GM23338 (cell line): ENCODE results near the gene DGKB. TPM values are rescaled to one million over a fixed set of nuclear protein-coding genes. Genes with fewer than 3 reads are reported as not detected.

Experiments used
- ATAC-seq: fragments of 200-7000 bp; cut with Tn5 transposase; 3 replicates; pipeline ENCODE4 v1.9.1; 2020
- DNase-seq: peaks from one replicate; pipeline ENCODE4 v3.0.0-alpha.2; 2015; ENCODE audit warnings: low spot score
- H2AFZ ChIP-seq: fragments of 200-600 bp; sonication (generic); 2 replicates; pipeline ENCODE4 v1.8.0; 2016; ENCODE audit warnings: antibody characterized with exemption, mild to moderate bottlenecking, moderate library complexity
- H3F3A ChIP-seq: fragments of 200-600 bp; sonication (generic); replicated peaks from 2 replicates; pipeline ENCODE4 v1.8.0; 2017; ENCODE audit warnings: antibody characterized with exemption, mixed run types, low read depth
- H3K27ac ChIP-seq: fragments of 200-600 bp; sonication (generic); 2 replicates; pipeline ENCODE4 v1.6.1; 2016; ENCODE audit warnings: low read depth
- H3K27me3 ChIP-seq: fragments of 200-600 bp; sonication (generic); 2 replicates; pipeline ENCODE4 v1.8.0; 2016; ENCODE audit warnings: mild to moderate bottlenecking, mixed run types, moderate library complexity; ENCODE audit not compliant: insufficient read depth
- H3K36me3 ChIP-seq: fragments of 200-600 bp; sonication (generic); 2 replicates; pipeline ENCODE4 v1.8.0; 2016; ENCODE audit warnings: mild to moderate bottlenecking; ENCODE audit not compliant: insufficient read depth
- H3K4me1 ChIP-seq: fragments of 200-600 bp; sonication (generic); 2 replicates; pipeline ENCODE4 v1.8.0; 2016; ENCODE audit warnings: mild to moderate bottlenecking, moderate library complexity; ENCODE audit not compliant: insufficient read depth
- H3K4me2 ChIP-seq: fragments of 200-600 bp; sonication (generic); 2 replicates; pipeline ENCODE4 v1.7.1; 2017; ENCODE audit warnings: mixed run types
- H3K4me3 ChIP-seq: fragments of 200-600 bp; sonication (generic); 2 replicates; pipeline ENCODE4 v1.6.1; 2016; ENCODE audit warnings: mixed run types
- H3K79me2 ChIP-seq: fragments of 200-600 bp; sonication (generic); replicated peaks from 2 replicates; pipeline ENCODE4 v1.8.0; 2017; ENCODE audit warnings: mild to moderate bottlenecking; ENCODE audit not compliant: insufficient read depth
- H3K9me2 ChIP-seq: fragments of 200-600 bp; sonication (generic); 2 replicates; pipeline ENCODE4 v1.8.0; 2017; ENCODE audit not compliant: insufficient read depth
- H4K20me1 ChIP-seq: fragments of 200-600 bp; sonication (generic); replicated peaks from 2 replicates; pipeline ENCODE4 v1.8.0; 2017; ENCODE audit warnings: mild to moderate bottlenecking; ENCODE audit not compliant: insufficient read depth
- H3K27ac Mint-ChIP-seq: 2 replicates; pipeline ENCODE4 v1.8.0; 2020; ENCODE audit warnings: inconsistent platforms, mild to moderate bottlenecking, moderate library complexity, mixed read lengths
- H3K27me3 Mint-ChIP-seq: 3 replicates; pipeline ENCODE4 v1.8.0; 2022; ENCODE audit warnings: low read depth, mild to moderate bottlenecking, moderate library complexity, mixed read lengths, inconsistent platforms; ENCODE audit not compliant: insufficient read depth, poor library complexity
- H3K36me3 Mint-ChIP-seq: 3 replicates; pipeline ENCODE4 v1.8.0; 2021; ENCODE audit warnings: low read depth, mild to moderate bottlenecking, inconsistent platforms, moderate library complexity, mixed read lengths
- H3K4me1 Mint-ChIP-seq: 3 replicates; pipeline ENCODE4 v1.8.0; 2020; ENCODE audit warnings: mild to moderate bottlenecking, inconsistent platforms, mixed read lengths
- H3K4me3 Mint-ChIP-seq: 3 replicates; pipeline ENCODE4 v1.8.0; 2021; ENCODE audit warnings: moderate library complexity, mild to moderate bottlenecking, inconsistent platforms, mixed read lengths
- H3K9me3 Mint-ChIP-seq: 3 replicates; pipeline ENCODE4 v1.8.0; 2020; ENCODE audit warnings: moderate library complexity, mild to moderate bottlenecking, inconsistent platforms, mixed read lengths
- CREB1 ChIP-seq: fragments of 250-450 bp; sonication (Bioruptor Pico); IDR thresholded peaks from 2 replicates; pipeline ENCODE4 v1.5.0; 2020; ENCODE audit warnings: low read depth, mild to moderate bottlenecking, moderate library complexity
- EZH2phosphoT487 ChIP-seq: fragments of 200-600 bp; sonication (generic); IDR thresholded peaks from one replicate; pipeline ENCODE4 v1.8.1; 2018; ENCODE audit warnings: antibody characterized with exemption; ENCODE audit not compliant: unreplicated experiment
- NANOG ChIP-seq: IDR thresholded peaks from 2 replicates; pipeline ENCODE4 v1.6.1; 2016; ENCODE audit warnings: antibody characterized with exemption, borderline replicate concordance
- POLR2AphosphoS5 ChIP-seq: IDR thresholded peaks from 2 replicates; pipeline ENCODE4 v1.6.1; 2016; ENCODE audit warnings: antibody characterized with exemption, low read depth
- STAT1 ChIP-seq: IDR thresholded peaks from one replicate; pipeline ENCODE4 v1.6.1; 2016; ENCODE audit warnings: antibody characterized with exemption; ENCODE audit not compliant: unreplicated experiment
- ZNF114 ChIP-seq: fragments of 250-450 bp; sonication (Bioruptor Pico); IDR thresholded peaks from 2 replicates; pipeline ENCODE4 v1.5.0; 2020; ENCODE audit warnings: mild to moderate bottlenecking, moderate library complexity
- polyA plus RNA-seq: library from polyadenylated mRNA; unstranded; fragments of >200 nt; fragmentation: Nextera tagmentation; extraction: Ambion mirVana; gene quantifications from 2 replicates; pipeline ENCODE4 v1.2.1, GENCODE V29; 2016
- total RNA-seq: library from RNA; depleted of rRNA; stranded (reverse); fragments of >200 nt; shearing (Covaris generic); gene quantifications from 2 replicates; pipeline ENCODE4 v1.2.3, GENCODE V29; 2014
- TF ChIP-seq, protein P1 (sequence below): fragments of 250-450 bp; sonication (Bioruptor Pico); IDR thresholded peaks from 2 replicates; pipeline ENCODE4 v1.5.0; 2020; ENCODE audit warnings: mild to moderate bottlenecking, moderate library complexity
- TF ChIP-seq, protein P2 (sequence below), 2 experiments: fragments of 200-600 bp in 1 of 2; sonication (generic) in 1 of 2; conservative IDR thresholded peaks; 2 replicates each; pipeline versions ENCODE4 v1.5.1 to v1.6.1; 2016 to 2017; ENCODE audit warnings: antibody characterized with exemption in 2 of 2, low read depth in 2 of 2, mild to moderate bottlenecking in 2 of 2, moderate library complexity in 1 of 2

Gene DGKB
- total and polyA plus RNA-seq, 2 experiments from 2014 or later = 4.8 to 11.5 TPM

DNA sequence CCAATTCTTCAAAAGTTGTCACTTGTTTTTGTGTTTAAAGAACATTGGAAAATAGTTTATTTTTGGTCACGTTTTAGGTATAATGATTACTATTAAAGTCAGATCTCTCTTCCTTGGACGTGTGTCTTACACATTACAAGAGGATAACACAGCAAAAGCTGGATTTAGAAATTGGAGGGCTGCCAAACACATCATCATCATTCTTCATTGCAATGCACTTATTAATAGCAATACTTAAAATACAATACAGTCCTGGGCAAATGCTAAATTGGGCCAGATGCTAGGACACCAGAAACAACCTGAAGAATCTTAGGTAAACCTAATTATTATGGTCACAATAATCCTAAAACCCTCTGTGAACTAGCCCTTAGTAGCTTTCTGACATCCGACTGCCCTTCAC, 303.6 kb downstream of the DGKB start:
- Histone ChIP-seq H3F3A (no peaks in the 10 kb centered on the region), H3K4me1 (no peaks in the 10 kb centered on the region), H3K27ac (no peak overlapping the region), H3K4me3 (no peak overlapping the region), H4K20me1 (no peaks in the 10 kb centered on the region), H3K4me2 (no peak overlapping the region), H3K36me3 (no peaks in the 10 kb centered on the region), H3K9me2 (peaks cover 8% of the 10 kb centered on the region; the same call in 1 of the 2 replicates), H3K79me2 (no peaks in the 10 kb centered on the region), H3K27me3 (no peaks in the 10 kb centered on the region), H2AFZ (no peak overlapping the region)
- Mint-ChIP-seq H3K36me3 (no peaks in the 10 kb centered on the region), H3K27ac (no peak overlapping the region), H3K4me3 (no peak overlapping the region), H3K9me3 (no peaks in the 10 kb centered on the region), H3K4me1 (no peaks in the 10 kb centered on the region), H3K27me3 (no peaks in the 10 kb centered on the region)
- TF ChIP-seq EZH2phosphoT487 (no peak), ZNF114 (CRISPR knock-in tag) (no peak), STAT1 (no peak), NANOG (no peak), CREB1 (CRISPR knock-in tag) (no peak), POLR2AphosphoS5 (no peak)
- TF ChIP-seq, protein P1, sequence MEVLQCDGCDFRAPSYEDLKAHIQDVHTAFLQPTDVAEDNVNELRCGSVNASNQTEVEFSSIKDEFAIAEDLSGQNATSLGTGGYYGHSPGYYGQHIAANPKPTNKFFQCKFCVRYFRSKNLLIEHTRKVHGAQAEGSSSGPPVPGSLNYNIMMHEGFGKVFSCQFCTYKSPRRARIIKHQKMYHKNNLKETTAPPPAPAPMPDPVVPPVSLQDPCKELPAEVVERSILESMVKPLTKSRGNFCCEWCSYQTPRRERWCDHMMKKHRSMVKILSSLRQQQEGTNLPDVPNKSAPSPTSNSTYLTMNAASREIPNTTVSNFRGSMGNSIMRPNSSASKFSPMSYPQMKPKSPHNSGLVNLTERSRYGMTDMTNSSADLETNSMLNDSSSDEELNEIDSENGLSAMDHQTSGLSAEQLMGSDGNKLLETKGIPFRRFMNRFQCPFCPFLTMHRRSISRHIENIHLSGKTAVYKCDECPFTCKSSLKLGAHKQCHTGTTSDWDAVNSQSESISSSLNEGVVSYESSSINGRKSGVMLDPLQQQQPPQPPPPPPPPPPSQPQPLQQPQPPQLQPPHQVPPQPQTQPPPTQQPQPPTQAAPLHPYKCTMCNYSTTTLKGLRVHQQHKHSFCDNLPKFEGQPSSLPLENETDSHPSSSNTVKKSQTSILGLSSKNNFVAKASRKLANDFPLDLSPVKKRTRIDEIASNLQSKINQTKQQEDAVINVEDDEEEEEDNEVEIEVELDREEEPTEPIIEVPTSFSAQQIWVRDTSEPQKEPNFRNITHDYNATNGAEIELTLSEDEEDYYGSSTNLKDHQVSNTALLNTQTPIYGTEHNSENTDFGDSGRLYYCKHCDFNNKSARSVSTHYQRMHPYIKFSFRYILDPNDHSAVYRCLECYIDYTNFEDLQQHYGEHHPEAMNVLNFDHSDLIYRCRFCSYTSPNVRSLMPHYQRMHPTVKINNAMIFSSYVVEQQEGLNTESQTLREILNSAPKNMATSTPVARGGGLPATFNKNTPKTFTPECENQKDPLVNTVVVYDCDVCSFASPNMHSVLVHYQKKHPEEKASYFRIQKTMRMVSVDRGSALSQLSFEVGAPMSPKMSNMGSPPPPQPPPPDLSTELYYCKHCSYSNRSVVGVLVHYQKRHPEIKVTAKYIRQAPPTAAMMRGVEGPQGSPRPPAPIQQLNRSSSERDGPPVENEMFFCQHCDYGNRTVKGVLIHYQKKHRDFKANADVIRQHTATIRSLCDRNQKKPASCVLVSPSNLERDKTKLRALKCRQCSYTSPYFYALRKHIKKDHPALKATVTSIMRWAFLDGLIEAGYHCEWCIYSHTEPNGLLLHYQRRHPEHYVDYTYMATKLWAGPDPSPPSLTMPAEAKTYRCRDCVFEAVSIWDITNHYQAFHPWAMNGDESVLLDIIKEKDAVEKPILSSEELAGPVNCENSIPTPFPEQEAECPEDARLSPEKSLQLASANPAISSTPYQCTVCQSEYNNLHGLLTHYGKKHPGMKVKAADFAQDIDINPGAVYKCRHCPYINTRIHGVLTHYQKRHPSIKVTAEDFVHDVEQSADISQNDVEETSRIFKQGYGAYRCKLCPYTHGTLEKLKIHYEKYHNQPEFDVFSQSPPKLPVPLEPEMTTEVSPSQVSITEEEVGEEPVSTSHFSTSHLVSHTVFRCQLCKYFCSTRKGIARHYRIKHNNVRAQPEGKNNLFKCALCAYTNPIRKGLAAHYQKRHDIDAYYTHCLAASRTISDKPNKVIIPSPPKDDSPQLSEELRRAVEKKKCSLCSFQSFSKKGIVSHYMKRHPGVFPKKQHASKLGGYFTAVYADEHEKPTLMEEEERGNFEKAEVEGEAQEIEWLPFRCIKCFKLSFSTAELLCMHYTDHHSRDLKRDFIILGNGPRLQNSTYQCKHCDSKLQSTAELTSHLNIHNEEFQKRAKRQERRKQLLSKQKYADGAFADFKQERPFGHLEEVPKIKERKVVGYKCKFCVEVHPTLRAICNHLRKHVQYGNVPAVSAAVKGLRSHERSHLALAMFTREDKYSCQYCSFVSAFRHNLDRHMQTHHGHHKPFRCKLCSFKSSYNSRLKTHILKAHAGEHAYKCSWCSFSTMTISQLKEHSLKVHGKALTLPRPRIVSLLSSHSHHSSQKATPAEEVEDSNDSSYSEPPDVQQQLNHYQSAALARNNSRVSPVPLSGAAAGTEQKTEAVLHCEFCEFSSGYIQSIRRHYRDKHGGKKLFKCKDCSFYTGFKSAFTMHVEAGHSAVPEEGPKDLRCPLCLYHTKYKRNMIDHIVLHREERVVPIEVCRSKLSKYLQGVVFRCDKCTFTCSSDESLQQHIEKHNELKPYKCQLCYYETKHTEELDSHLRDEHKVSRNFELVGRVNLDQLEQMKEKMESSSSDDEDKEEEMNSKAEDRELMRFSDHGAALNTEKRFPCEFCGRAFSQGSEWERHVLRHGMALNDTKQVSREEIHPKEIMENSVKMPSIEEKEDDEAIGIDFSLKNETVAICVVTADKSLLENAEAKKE (CRISPR knock-in tag) = no peak
- TF ChIP-seq, protein P2, sequence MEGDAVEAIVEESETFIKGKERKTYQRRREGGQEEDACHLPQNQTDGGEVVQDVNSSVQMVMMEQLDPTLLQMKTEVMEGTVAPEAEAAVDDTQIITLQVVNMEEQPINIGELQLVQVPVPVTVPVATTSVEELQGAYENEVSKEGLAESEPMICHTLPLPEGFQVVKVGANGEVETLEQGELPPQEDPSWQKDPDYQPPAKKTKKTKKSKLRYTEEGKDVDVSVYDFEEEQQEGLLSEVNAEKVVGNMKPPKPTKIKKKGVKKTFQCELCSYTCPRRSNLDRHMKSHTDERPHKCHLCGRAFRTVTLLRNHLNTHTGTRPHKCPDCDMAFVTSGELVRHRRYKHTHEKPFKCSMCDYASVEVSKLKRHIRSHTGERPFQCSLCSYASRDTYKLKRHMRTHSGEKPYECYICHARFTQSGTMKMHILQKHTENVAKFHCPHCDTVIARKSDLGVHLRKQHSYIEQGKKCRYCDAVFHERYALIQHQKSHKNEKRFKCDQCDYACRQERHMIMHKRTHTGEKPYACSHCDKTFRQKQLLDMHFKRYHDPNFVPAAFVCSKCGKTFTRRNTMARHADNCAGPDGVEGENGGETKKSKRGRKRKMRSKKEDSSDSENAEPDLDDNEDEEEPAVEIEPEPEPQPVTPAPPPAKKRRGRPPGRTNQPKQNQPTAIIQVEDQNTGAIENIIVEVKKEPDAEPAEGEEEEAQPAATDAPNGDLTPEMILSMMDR (conservative IDR thresholded peaks at IDR 0.05; ENCODE audit: low read depth in 2 of 2) = no peak
- ATAC-seq = no peak
- no peak for DNase-seq
